ENCODE measurements around the gene ACRV1. TPM values are rescaled to one million over a fixed set of nuclear protein-coding genes. Genes with fewer than 3 reads are reported as not detected.

The ACRV1 gene, protein sequence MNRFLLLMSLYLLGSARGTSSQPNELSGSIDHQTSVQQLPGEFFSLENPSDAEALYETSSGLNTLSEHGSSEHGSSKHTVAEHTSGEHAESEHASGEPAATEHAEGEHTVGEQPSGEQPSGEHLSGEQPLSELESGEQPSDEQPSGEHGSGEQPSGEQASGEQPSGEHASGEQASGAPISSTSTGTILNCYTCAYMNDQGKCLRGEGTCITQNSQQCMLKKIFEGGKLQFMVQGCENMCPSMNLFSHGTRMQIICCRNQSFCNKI
- not detected in 5 replicates for total RNA-seq (2022; extraction: Qiagen RNA extraction; ENCODE audit: low read depth)

DNA sequence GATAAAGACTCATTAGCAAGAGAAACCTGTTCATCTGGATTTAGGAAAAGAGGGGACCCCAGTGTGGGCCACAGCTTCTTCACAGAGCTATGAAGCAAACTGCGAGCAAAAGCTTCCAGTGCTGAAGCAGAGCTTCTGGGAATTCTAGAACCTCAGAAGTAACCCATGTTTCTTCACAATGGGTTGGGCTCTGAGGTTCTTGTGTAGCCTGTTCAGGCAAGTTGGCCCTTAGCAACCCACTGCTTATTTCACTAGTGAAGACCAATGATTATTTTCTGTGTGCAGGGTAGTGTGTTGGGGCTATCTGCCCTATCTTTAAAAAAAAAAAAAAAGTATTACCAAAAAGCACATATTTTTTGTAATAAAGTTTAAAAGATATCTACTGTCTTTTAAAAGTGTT, at the start of gene ACRV1:
TSS of gene ACRV1 (minus strand) at position 101 of the 400 bp plus-strand sequence. CDS start at position 34, 67 bp downstream.

DNA sequence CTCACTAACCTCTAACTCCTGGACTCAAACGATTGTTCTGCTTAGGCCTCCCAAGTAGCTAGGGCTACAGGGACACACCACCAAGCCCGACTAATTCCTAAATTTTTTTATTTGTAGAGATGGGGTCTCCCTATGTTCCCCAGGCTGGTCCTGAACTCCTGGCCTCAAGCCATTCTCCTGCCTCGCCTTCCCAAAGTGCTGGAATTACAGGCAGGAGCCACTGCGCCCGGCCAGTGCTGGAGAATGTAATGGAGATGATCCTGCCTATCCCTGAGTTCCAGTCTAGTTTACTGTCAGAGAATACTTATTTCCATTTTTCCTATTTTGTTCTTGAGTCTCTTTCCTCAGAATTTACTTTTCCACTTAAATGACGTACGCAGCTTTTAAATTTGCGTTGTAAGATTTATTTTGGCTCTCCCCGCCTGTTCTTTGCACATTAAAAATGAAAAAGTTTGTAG, 55.9 kb downstream of the ACRV1 start, which contains the start of gene CHEK1:
TSS of gene CHEK1 (plus strand) at position 408 of the 458 bp plus-strand sequence. CDS start 1,606 bp downstream, outside the sequence.

Other genes with a start within 250 kb of the ACRV1 start
- gene FEZ1, start 184.6 kb downstream of the ACRV1 start, total RNA-seq (2022; extraction: Qiagen RNA extraction; ENCODE audit: low read depth): 0.55 to 0.69 TPM (median 0.55 TPM) in 5 replicates
- gene EI24, start 111.4 kb downstream of the ACRV1 start, total RNA-seq (2022; extraction: Qiagen RNA extraction; ENCODE audit: low read depth): 93.7 to 111 TPM (median 108 TPM) in 5 replicates
- gene STT3A, start 88.0 kb downstream of the ACRV1 start, total RNA-seq (2022; extraction: Qiagen RNA extraction; ENCODE audit: low read depth): 94.3 to 115 TPM (median 111 TPM) in 5 replicates
- gene CHEK1, start 55.7 kb downstream of the ACRV1 start, total RNA-seq (2022; extraction: Qiagen RNA extraction; ENCODE audit: low read depth): 31.8 to 36.3 TPM (median 34.7 TPM) in 5 replicates
- gene PATE1, start 65.4 kb upstream of the ACRV1 start, total RNA-seq (2022; extraction: Qiagen RNA extraction; ENCODE audit: low read depth): not detected in 5 replicates
- gene PATE2, start 98.0 kb upstream of the ACRV1 start, total RNA-seq (2022; extraction: Qiagen RNA extraction; ENCODE audit: low read depth): not detected in 5 replicates
- gene PATE3, start 107.3 kb upstream of the ACRV1 start, total RNA-seq (2022; extraction: Qiagen RNA extraction; ENCODE audit: low read depth): not detected in 5 replicates
- not detected in 5 replicates for gene PATE4, start 152.5 kb upstream of the ACRV1 start, total RNA-seq (2022; extraction: Qiagen RNA extraction; ENCODE audit: low read depth)
- 14.7 to 17.8 TPM (median 17.5 TPM) in 5 replicates for gene HYLS1, start 206.8 kb upstream of the ACRV1 start, total RNA-seq (2022; extraction: Qiagen RNA extraction; ENCODE audit: low read depth)
- gene PUS3, start 222.4 kb upstream of the ACRV1 start, total RNA-seq (2022; extraction: Qiagen RNA extraction; ENCODE audit: low read depth): 6.9 to 9.7 TPM (median 7.9 TPM) in 5 replicates
- gene DDX25, start 223.7 kb upstream of the ACRV1 start, total RNA-seq (2022; extraction: Qiagen RNA extraction; ENCODE audit: low read depth): 0.04 to 0.32 TPM (median 0.06 TPM) in 3 of 5 replicates, not detected in the others

All from A549 treated with DMSO at 1 μM for 4 hours (cell line).